ENCODE measurements around the gene BDH2. TPM values are rescaled to one million over a fixed set of nuclear protein-coding genes. Genes with fewer than 3 reads are reported as not detected.

Gene BDH2
- total and polyA plus RNA-seq, 8 donors = 3.5 to 74.7 (median 53.0) TPM

DNA sequence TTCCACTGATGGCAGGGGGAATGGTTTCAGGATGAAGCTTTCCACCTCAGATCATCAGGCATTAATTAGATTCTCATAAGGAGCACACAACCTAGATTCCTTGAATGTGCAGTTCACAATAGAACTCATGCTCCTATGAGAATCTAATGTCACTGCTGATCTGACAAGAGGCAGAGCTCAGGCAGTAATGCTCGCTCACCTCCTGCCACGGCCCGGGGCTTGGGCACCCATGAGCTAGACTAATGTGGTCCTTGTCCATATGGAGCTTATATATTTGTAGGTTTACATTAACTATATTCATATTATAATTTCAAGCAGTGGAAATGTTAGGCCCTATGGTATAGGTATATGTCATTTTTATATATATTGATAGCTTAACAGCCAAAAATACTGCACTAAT, 47.5 kb downstream of the BDH2 start:
- Histone ChIP-seq H3K36me3 (peaks cover 9 to 26% (median 20%) of the 10 kb centered on the region in 4 donors), H3K4me3 (no peak overlapping the region), H3K27me3 (no peaks in the 10 kb centered on the region), H3K9me3 (no peaks in the 10 kb centered on the region), H3K4me1 (no peaks in the 10 kb centered on the region), H3K27ac (no peak overlapping the region)
- intact Hi-C loops (cut with DNase I; ENCODE audit: low total_unique reads) = no loop called here
- DNase-seq = no peak
- TF ChIP-seq POLR2A (IDR thresholded peaks at IDR 0.05) (no peak), EP300 (IDR thresholded peaks at IDR 0.05) (no peak), POLR2AphosphoS5 (IDR thresholded peaks at IDR 0.05) (no peak)
- TF ChIP-seq, protein P1, sequence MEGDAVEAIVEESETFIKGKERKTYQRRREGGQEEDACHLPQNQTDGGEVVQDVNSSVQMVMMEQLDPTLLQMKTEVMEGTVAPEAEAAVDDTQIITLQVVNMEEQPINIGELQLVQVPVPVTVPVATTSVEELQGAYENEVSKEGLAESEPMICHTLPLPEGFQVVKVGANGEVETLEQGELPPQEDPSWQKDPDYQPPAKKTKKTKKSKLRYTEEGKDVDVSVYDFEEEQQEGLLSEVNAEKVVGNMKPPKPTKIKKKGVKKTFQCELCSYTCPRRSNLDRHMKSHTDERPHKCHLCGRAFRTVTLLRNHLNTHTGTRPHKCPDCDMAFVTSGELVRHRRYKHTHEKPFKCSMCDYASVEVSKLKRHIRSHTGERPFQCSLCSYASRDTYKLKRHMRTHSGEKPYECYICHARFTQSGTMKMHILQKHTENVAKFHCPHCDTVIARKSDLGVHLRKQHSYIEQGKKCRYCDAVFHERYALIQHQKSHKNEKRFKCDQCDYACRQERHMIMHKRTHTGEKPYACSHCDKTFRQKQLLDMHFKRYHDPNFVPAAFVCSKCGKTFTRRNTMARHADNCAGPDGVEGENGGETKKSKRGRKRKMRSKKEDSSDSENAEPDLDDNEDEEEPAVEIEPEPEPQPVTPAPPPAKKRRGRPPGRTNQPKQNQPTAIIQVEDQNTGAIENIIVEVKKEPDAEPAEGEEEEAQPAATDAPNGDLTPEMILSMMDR (IDR thresholded peaks at IDR 0.05) = no peak
- WGBS, 5 donors = 92 to 99% (median 96%) methylated on average over 3 of the region's 3 CpGs

DNA sequence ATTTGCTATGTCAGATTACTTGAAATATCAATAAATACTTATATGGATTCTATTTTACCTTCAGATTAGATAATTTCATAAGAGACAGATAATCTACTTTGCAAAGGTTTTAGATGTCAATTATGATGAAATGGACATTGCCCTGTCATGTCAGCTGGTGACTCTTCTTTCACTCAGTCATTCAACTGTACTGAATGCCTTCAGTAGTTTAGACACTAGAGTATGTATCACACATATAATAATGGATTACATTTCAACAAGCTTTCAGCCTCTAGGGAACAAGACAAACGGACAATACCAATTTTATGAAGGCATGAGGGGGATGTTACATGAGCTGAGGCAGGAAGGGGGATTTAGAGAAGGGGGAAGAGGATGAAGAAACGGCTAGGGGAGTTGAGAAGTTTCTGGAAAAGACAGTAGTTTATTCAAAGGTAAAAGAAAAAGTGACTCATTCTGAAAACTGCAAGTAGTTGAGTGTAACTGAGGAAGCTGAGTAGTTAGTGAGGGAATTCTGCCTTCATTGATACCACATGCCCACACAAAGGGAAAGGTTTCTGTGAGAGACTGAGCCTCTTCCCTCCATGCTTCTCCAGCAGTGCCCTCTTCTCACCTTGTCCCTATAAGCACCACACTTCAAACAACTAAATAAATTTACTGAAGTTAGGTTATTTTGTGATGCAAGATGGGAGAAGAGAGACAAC, 48.7 kb downstream of the BDH2 start:
- WGBS, 5 donors = 36 to 59% (median 51%) methylated on average over 2 of the region's 2 CpGs
- Histone ChIP-seq H3K27ac (no peak overlapping the region), H3K27me3 (no peaks in the 10 kb centered on the region), H3K36me3 (peaks cover 9 to 26% (median 20%) of the 10 kb centered on the region in 4 donors), H3K4me3 (no peak overlapping the region), H3K4me1 (no peaks in the 10 kb centered on the region), H3K9me3 (no peaks in the 10 kb centered on the region)
- TF ChIP-seq POLR2A (IDR thresholded peaks at IDR 0.05) (no peak), POLR2AphosphoS5 (IDR thresholded peaks at IDR 0.05) (no peak), EP300 (IDR thresholded peaks at IDR 0.05) (no peak)
- TF ChIP-seq, protein P1 (IDR thresholded peaks at IDR 0.05) = no peak
- intact Hi-C loops (cut with DNase I; ENCODE audit: low total_unique reads) = no loop called here
- DNase-seq = no peak

DNA sequence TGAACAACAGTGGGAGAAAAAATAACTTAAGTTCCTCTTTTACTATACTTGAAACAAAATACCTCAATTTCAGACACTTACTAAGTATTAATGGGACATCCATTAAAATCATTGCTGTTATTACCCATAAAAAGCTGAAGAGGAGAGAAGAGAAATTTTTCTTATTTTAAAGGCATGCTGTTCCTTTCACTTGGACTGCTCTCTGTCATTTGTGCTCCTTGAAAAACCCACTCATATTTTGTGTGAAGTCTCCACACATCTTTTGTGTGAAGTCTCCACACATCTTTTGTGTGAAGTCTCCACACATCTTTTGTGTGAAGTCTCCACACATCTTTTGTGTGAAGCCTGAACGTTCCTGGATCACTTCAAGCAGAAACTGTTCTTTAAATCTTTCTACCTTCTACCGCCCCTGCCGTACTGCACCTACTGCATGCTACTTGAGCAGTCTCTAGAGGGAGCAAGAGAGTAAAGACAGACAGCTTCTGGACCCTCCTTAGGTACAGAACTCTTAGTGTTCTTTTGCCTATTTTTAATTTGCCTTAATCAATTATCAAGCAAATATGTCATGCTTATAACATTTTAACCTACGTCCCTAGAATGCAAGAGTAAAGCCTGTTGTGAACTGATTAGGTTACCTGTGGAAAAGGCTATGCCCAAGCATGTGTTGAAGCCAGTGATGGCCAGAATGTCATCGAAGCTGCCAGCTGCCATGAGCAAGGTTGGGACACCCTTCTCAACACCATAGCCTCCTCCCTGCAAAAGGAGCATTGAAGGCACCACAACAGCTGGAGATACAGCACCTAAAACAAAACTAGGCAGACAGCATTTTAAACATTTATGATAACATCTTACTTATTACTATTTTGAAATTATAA, 53.0 kb downstream of the BDH2 start:
- no peak overlapping the region for H3K27ac ChIP-seq
- intact Hi-C loops (cut with DNase I; ENCODE audit: low total_unique reads) = no loop called here
- WGBS, 5 donors = 35 to 47% (median 40%) methylated on average over 5 of the region's 5 CpGs
- H3K4me1 ChIP-seq = no peaks in the 10 kb centered on the region
- DNase-seq = peak; percentile 30 to 68
- H3K9me3 ChIP-seq = no peaks in the 10 kb centered on the region
- H3K4me3 ChIP-seq = no peak overlapping the region
- TF ChIP-seq POLR2AphosphoS5 (IDR thresholded peaks at IDR 0.05) (no peak), EP300 (IDR thresholded peaks at IDR 0.05) (no peak)
- TF ChIP-seq, protein P1 (IDR thresholded peaks at IDR 0.05) = peak in 5 of 7 experiments; percentile 20 to 73 (median 60)
- H3K36me3 ChIP-seq = peaks cover 9 to 53% (median 39%) of the 10 kb centered on the region in 4 donors
- H3K27me3 ChIP-seq = no peaks in the 10 kb centered on the region

DNA sequence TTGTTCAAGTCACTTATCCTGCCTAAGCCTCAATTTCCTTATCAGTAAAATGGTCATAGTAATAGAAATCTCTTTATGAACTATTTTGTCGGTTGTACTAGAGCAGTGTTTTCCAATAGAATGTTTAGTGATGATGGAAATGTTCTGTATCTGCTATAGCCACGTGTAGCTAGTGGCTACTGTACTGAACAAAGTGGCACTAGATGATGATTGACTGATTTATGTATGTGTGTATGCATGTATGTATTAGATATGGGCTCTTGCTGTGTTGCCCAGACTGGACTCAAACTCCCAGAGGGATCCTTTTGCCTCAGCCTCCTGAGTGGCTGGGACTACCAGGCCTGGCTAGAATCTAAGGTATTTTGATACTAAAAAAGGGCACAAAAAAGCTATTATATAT, 55.5 kb downstream of the BDH2 start:
- H3K4me3 ChIP-seq = no peak overlapping the region
- DNase-seq = no peak
- TF ChIP-seq POLR2A (IDR thresholded peaks at IDR 0.05) (no peak), EP300 (IDR thresholded peaks at IDR 0.05) (no peak), POLR2AphosphoS5 (IDR thresholded peaks at IDR 0.05) (no peak)
- TF ChIP-seq, protein P1 (IDR thresholded peaks at IDR 0.05) = no peak
- H3K4me1 ChIP-seq = no peaks in the 10 kb centered on the region
- no peaks in the 10 kb centered on the region for H3K9me3 ChIP-seq
- peaks cover 5 to 43% (median 28%) of the 10 kb centered on the region in 4 donors for H3K36me3 ChIP-seq
- whole genome bisulfite sequencing, 5 donors = 82 to 91% (median 85%) methylated on average over 2 of the region's 2 CpGs
- intact Hi-C loops (cut with DNase I; ENCODE audit: low total_unique reads) = no loop called here
- H3K27me3 ChIP-seq = no peaks in the 10 kb centered on the region
- no peak overlapping the region for H3K27ac ChIP-seq

Data from stomach (tissue), 9 donors.